ENCODE results near the gene ITGB7.
A peak's percentile ranks its signal among the peaks of the same experiment; 100 is the strongest.

The ITGB7 gene

DNA sequence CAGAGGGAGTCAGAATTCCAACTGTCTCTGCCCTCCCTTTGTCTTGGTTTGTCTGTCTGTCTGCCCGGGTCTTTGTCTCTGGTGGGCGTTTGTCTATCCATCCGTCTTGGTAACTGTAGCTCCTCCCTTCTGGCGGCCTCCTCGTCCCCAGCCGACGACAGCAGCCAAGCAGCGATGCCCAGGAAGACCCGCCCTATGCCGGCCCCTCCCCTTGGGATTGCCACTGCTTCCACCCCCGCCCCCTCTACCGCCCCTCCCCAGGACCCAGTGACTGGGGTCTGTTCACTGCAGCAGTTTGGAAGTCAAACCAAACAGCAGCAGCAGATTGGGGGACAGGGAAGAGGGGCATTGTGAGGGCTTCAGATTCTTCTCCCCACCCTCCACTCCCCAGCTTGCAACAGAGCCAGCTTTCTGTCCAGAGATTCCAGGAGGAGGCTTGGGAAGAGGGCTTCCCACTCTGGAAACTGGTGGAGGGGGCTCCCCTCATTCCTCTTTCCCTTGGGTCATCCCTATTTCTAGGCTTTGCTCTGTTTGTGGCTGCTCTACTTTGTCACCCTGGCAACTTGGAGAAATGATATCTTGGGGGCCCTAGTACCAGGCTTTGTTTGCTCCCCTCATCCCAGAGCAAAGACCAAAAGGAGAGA, 27.3 kb upstream of the ITGB7 start (continued):
- TF ChIP-seq, protein P1, sequence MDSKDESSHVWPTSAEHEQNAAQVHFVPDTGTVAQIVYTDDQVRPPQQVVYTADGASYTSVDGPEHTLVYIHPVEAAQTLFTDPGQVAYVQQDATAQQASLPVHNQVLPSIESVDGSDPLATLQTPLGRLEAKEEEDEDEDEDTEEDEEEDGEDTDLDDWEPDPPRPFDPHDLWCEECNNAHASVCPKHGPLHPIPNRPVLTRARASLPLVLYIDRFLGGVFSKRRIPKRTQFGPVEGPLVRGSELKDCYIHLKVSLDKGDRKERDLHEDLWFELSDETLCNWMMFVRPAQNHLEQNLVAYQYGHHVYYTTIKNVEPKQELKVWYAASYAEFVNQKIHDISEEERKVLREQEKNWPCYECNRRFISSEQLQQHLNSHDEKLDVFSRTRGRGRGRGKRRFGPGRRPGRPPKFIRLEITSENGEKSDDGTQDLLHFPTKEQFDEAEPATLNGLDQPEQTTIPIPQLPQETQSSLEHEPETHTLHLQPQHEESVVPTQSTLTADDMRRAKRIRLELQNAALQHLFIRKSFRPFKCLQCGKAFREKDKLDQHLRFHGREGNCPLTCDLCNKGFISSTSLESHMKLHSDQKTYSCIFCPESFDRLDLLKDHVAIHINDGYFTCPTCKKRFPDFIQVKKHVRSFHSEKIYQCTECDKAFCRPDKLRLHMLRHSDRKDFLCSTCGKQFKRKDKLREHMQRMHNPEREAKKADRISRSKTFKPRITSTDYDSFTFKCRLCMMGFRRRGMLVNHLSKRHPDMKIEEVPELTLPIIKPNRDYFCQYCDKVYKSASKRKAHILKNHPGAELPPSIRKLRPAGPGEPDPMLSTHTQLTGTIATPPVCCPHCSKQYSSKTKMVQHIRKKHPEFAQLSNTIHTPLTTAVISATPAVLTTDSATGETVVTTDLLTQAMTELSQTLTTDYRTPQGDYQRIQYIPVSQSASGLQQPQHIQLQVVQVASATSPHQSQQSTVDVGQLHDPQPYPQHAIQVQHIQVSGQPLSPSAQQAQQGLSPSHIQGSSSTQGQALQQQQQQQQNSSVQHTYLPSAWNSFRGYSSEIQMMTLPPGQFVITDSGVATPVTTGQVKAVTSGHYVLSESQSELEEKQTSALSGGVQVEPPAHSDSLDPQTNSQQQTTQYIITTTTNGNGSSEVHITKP (tag by site-specific recombination; IDR thresholded peaks at IDR 0.05), result peak; percentile 47; the same call in 1 of the 2 replicates
- TF ChIP-seq ZNF426 (tag by site-specific recombination; IDR thresholded peaks at IDR 0.05), result no peak
- TF ChIP-seq ZFP3 (tag by site-specific recombination; IDR thresholded peaks at IDR 0.05; ENCODE audit: low read depth), result no peak
- TF ChIP-seq ZNF175 (tag by site-specific recombination; IDR thresholded peaks at IDR 0.05), result no peak
- no peak for TF ChIP-seq ZNF248 (tag by site-specific recombination; IDR thresholded peaks at IDR 0.05)
- TF ChIP-seq, protein P2, sequence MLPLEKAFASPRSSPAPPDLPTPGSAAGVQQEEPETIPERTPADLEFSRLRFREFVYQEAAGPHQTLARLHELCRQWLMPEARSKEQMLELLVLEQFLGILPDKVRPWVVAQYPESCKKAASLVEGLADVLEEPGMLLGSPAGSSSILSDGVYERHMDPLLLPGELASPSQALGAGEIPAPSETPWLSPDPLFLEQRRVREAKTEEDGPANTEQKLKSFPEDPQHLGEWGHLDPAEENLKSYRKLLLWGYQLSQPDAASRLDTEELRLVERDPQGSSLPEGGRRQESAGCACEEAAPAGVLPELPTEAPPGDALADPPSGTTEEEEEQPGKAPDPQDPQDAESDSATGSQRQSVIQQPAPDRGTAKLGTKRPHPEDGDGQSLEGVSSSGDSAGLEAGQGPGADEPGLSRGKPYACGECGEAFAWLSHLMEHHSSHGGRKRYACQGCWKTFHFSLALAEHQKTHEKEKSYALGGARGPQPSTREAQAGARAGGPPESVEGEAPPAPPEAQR (tag by site-specific recombination; IDR thresholded peaks at IDR 0.05), result no peak
- TF ChIP-seq SP3 (tag by site-specific recombination; IDR thresholded peaks at IDR 0.05), result peak; percentile 57; the same call in 1 of the 2 replicates
- TF ChIP-seq ZNF302 (tag by site-specific recombination; IDR thresholded peaks at IDR 0.05; ENCODE audit: low read depth), result no peak

DNA sequence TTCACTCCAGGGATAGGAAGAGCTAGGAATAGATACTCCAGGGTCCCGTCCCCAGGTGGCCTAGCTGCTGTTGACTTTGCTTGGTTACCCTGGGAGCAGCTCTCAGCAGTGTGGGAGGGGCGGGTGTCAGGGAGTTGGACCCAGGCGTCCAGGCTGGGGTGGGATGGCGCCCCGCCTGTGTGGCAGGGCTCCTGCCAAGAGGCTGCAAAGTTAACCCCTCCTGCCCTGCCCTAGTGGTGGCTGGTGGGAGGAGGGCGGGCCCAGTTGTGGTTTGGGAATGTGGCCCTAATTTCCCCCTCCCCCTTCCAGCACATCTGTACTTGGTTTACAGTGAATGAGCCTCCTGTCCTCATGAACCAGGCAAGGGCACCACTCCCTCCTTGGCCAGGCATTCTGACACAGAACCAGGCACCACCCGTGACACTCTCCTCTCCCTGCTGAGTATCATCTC, 26.6 kb upstream of the ITGB7 start:
- H3K36me3 ChIP-seq (ENCODE audit: control insufficient read depth in 2 of 2, insufficient read depth in 1 of 2, low read length in 2 of 2), result no peaks in the 10 kb centered on the region
- TF ChIP-seq, protein P3, sequence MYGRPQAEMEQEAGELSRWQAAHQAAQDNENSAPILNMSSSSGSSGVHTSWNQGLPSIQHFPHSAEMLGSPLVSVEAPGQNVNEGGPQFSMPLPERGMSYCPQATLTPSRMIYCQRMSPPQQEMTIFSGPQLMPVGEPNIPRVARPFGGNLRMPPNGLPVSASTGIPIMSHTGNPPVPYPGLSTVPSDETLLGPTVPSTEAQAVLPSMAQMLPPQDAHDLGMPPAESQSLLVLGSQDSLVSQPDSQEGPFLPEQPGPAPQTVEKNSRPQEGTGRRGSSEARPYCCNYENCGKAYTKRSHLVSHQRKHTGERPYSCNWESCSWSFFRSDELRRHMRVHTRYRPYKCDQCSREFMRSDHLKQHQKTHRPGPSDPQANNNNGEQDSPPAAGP (tag by site-specific recombination; IDR thresholded peaks at IDR 0.05), result peak; percentile 89
- TF ChIP-seq KLF1 (tag by site-specific recombination; IDR thresholded peaks at IDR 0.05) (peak; percentile 91), ZIC2 (tag by site-specific recombination; IDR thresholded peaks at IDR 0.05) (peak; percentile 50; the same call in 1 of the 2 replicates), ZNF211 (tag by site-specific recombination; IDR thresholded peaks at IDR 0.05; ENCODE audit: low read depth) (no peak)
- peaks cover 12% of the 10 kb centered on the region for H3K4me1 ChIP-seq (ENCODE audit: control insufficient read depth, insufficient read depth, low read length)
- ChIA-PET POLR2A (interaction anchor here (0.8 kb wide), 1 partner anchor 14 kb away, joined by 3 read pairs; no protein-coding TSS in a partner anchor), CTCF (interaction anchor here (0.6 to 1.7 kb wide), 2 partner anchors 9 to 65 kb away, joined by 3 read pairs; no protein-coding TSS in a partner anchor)
- H3K27ac ChIP-seq (ENCODE audit: extremely low read depth, low read depth, low read length), result no peak overlapping the region
- H3K9me3 ChIP-seq (ENCODE audit: control insufficient read depth, insufficient read depth, low read depth, low read length), result no peaks in the 10 kb centered on the region
- H3K4me3 ChIP-seq (ENCODE audit: low read depth, low read length), result no peak overlapping the region

DNA sequence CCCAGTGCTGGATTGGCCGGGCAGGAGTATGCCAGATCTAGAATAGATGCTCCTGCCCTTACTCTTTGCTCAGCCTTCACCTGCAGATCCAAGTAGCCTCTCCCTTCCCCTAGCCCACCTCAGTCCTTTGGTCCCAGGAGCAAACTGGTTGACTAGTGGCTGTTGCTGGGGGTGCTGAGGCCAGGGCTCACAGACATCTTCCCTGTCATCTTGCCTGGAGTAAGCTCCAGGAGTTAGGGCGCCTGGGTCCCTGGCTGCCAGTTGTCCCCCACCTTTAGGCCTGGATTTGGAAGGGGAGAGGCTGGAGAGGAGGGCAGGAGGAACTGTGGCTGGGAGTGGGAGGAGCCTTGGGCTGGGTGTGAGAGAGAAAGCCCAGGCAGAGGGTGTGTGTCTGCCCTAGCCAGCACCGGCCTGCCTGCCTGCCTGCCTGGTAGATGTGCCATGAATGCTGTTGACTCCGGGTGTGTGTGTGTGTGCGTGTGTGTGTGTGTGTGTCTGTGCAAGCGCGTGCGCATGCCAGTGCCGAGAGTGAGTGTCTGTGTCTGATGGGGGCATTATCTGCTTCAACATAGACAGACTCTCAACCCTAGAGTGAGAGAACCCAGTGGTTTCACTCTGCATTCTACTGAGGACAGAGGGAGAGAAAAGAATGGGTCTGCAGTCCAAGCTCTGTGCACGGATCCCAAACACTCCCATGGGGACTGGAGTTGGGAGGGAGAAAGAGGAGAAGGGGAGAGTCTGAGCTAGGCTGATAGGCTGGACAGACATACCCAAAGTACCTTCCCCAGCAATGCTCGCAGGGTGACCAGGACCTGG, 25.8 kb upstream of the ITGB7 start:
- peaks cover 12% of the 10 kb centered on the region for H3K4me1 ChIP-seq (ENCODE audit: control insufficient read depth, insufficient read depth, low read length)
- H3K9me3 ChIP-seq (ENCODE audit: control insufficient read depth, insufficient read depth, low read depth, low read length), result no peaks in the 10 kb centered on the region
- CTCF ChIA-PET, result interaction anchor here (0.6 to 1.0 kb wide), 3 partner anchors 19 to 276 kb away, joined by 3 to 4 read pairs (median 4); no protein-coding TSS in a partner anchor
- no peaks in the 10 kb centered on the region for H3K36me3 ChIP-seq (ENCODE audit: control insufficient read depth in 2 of 2, insufficient read depth in 1 of 2, low read length in 2 of 2)
- POLR2A ChIA-PET, result no interaction called here
- H3K4me3 ChIP-seq (ENCODE audit: low read depth, low read length), result peak overlapping the region; percentile 24
- H3K27ac ChIP-seq (ENCODE audit: extremely low read depth, low read depth, low read length), result peak overlapping the region; percentile 1; the same call in 1 of the 2 replicates
- 0 out of 2 replicates have a peak, but pooled peaks have one; percentile 17 for TF ChIP-seq ZFHX2 (tag by site-specific recombination; conservative IDR thresholded peaks at IDR 0.05)
- no peak for TF ChIP-seq ZNF433 (tag by site-specific recombination; IDR thresholded peaks at IDR 0.05; ENCODE audit: low read depth)
- TF ChIP-seq ZNF791 (tag by site-specific recombination; IDR thresholded peaks at IDR 0.05), result no peak
- peak; percentile 49 for TF ChIP-seq SP3 (tag by site-specific recombination; IDR thresholded peaks at IDR 0.05)
- TF ChIP-seq, protein P4, sequence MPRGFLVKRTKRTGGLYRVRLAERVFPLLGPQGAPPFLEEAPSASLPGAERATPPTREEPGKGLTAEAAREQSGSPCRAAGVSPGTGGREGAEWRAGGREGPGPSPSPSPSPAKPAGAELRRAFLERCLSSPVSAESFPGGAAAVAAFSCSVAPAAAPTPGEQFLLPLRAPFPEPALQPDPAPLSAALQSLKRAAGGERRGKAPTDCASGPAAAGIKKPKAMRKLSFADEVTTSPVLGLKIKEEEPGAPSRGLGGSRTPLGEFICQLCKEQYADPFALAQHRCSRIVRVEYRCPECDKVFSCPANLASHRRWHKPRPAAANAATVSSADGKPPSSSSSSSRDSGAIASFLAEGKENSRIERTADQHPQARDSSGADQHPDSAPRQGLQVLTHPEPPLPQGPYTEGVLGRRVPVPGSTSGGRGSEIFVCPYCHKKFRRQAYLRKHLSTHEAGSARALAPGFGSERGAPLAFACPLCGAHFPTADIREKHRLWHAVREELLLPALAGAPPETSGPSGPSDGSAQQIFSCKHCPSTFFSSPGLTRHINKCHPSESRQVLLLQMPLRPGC (tag by site-specific recombination; IDR thresholded peaks at IDR 0.05), result peak; percentile 24; the same call in 1 of the 2 replicates
- TF ChIP-seq, protein P5, sequence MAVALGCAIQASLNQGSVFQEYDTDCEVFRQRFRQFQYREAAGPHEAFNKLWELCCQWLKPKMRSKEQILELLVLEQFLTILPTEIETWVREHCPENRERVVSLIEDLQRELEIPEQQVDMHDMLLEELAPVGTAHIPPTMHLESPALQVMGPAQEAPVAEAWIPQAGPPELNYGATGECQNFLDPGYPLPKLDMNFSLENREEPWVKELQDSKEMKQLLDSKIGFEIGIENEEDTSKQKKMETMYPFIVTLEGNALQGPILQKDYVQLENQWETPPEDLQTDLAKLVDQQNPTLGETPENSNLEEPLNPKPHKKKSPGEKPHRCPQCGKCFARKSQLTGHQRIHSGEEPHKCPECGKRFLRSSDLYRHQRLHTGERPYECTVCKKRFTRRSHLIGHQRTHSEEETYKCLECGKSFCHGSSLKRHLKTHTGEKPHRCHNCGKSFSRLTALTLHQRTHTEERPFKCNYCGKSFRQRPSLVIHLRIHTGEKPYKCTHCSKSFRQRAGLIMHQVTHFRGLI (tag by site-specific recombination; IDR thresholded peaks at IDR 0.05), result no peak
- TF ChIP-seq, protein P6, sequence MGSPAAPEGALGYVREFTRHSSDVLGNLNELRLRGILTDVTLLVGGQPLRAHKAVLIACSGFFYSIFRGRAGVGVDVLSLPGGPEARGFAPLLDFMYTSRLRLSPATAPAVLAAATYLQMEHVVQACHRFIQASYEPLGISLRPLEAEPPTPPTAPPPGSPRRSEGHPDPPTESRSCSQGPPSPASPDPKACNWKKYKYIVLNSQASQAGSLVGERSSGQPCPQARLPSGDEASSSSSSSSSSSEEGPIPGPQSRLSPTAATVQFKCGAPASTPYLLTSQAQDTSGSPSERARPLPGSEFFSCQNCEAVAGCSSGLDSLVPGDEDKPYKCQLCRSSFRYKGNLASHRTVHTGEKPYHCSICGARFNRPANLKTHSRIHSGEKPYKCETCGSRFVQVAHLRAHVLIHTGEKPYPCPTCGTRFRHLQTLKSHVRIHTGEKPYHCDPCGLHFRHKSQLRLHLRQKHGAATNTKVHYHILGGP (tag by site-specific recombination; IDR thresholded peaks at IDR 0.05), result no peak
